ENCODE data around the gene IGF1R.

IGF1R gene

GRCh38 chr15:98946301-98947255, 298.2 kb downstream of the IGF1R start:
- DNase-seq (no peak), ATAC-seq (replicated peaks) (no peak)
- Mint-ChIP-seq H3K4me1 (no peaks in the 10 kb centered on the region), H3K4me3 (no peak overlapping the region), H3K27ac (no peak overlapping the region), H3K9me3 (no peaks in the 10 kb centered on the region), H3K36me3 (peaks cover 22 to 28% of the 10 kb centered on the region in 2 donors), H3K27me3 (no peaks in the 10 kb centered on the region)

DNA sequence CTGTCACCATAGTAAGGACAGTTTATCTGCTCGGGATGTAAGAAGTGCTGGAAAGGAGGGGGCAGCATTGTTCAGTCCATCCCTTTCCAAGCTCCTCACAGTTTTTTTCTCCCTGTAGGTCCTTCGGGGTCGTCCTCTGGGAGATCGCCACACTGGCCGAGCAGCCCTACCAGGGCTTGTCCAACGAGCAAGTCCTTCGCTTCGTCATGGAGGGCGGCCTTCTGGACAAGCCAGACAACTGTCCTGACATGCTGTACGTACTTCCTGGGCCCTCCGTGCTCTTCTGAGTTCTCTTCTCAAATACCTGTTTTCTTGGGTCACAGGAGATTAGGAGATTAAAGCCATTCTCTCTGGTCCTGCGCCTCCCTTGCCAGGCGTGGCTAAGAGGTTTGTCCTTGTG, 300.1 kb downstream of the IGF1R start:
- Mint-ChIP-seq H3K27me3 (no peaks in the 10 kb centered on the region), H3K27ac (no peak overlapping the region), H3K4me1 (peaks cover 8 to 13% of the 10 kb centered on the region in 2 donors), H3K36me3 (peaks cover 17 to 27% of the 10 kb centered on the region in 2 donors), H3K9me3 (no peaks in the 10 kb centered on the region), H3K4me3 (no peak overlapping the region)
- DNase-seq (no peak), ATAC-seq (replicated peaks) (no peak)

- Mint-ChIP-seq H3K4me1 (peaks cover 8 to 13% of the 10 kb centered on the region in 2 donors), H3K27me3 (no peaks in the 10 kb centered on the region), H3K36me3 (peaks cover 16 to 27% of the 10 kb centered on the region in 2 donors), H3K4me3 (no peak overlapping the region), H3K9me3 (no peaks in the 10 kb centered on the region), H3K27ac (no peak overlapping the region)
- no peak for ATAC-seq (replicated peaks)
- no peak for DNase-seq
These were observed 300.6 kb downstream of the IGF1R start for GRCh38 chr15:98948941-98949340.

- Mint-ChIP-seq H3K4me3 (no peak overlapping the region), H3K27ac (no peak overlapping the region), H3K36me3 (peaks cover 16 to 27% of the 10 kb centered on the region in 2 donors)
These were observed 301.3 kb downstream of the IGF1R start for GRCh38 chr15:98949624-98950023.

GRCh38 chr15:98950248-98950647, 301.9 kb downstream of the IGF1R start:
- peaks cover 12 to 27% of the 10 kb centered on the region in 2 donors for H3K36me3 Mint-ChIP-seq
- no peaks in the 10 kb centered on the region for H3K9me3 Mint-ChIP-seq
- peak overlapping the region; percentile 20 for H3K27ac Mint-ChIP-seq
- ATAC-seq (replicated peaks) = no peak
- peaks cover 8 to 13% of the 10 kb centered on the region in 2 donors for H3K4me1 Mint-ChIP-seq
- no peaks in the 10 kb centered on the region for H3K27me3 Mint-ChIP-seq
- no peak for DNase-seq
- H3K4me3 Mint-ChIP-seq = no peak overlapping the region

More at GRCh38 chr15:98949624-98950023, 301.3 kb downstream of the IGF1R start:
- Mint-ChIP-seq H3K4me1 (peaks cover 8 to 13% of the 10 kb centered on the region in 2 donors), H3K9me3 (no peaks in the 10 kb centered on the region), H3K27me3 (no peaks in the 10 kb centered on the region)
- DNase-seq = no peak
- no peak for ATAC-seq (replicated peaks)

GRCh38 chr15:98951004-98951403, 302.7 kb downstream of the IGF1R start:
- Mint-ChIP-seq H3K9me3 (no peaks in the 10 kb centered on the region), H3K4me3 (no peak overlapping the region), H3K27ac (peak overlapping the region; percentile 37), H3K27me3 (no peaks in the 10 kb centered on the region), H3K4me1 (peaks cover 8 to 13% of the 10 kb centered on the region in 2 donors), H3K36me3 (peaks cover 11 to 24% of the 10 kb centered on the region in 2 donors)
- DNase-seq (no peak), ATAC-seq (replicated peaks) (no peak)

DNA sequence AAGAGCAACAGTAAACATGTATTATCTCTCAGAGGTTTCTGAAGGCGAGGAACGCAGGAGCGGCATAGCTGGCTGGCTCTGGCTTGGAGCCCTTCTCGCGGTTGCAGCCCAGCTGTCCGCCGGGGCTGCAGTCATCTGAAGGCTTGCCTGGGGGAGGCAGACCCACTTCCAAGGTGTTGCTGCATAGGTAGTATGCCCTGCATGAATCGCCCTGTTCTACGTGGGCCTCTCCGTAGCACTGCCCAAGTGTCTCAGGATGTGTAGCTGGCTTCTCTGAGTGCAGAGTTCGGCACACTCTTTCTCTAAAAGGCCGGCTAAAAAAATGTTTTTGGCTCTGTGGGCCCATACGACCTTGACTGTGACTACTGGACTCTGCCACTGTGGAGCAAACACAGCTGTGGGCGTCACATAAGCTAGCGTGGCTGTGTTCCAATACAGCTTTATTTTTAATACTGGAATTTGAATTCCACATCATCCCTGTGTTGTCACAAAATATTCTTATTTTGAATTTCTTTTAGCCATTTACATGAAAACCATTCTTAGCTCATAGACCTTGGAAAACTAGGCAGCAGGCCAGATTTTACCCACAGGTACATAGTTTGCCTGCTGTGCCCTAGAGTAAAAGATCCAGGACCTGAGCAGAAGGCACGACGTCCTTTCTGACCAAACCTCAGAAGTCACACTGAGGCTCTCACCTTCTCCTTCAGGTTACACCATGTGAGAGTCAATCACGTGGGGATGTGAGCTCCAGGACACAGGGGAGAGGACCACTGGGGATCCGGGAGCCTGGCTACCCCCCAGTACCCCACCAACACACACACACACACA, 303.4 kb downstream of the IGF1R start:
- no peak overlapping the region for H3K27ac Mint-ChIP-seq
- DNase-seq (no peak), ATAC-seq (replicated peaks) (no peak)
- peaks cover 8 to 13% of the 10 kb centered on the region in 2 donors for H3K4me1 Mint-ChIP-seq
- no peaks in the 10 kb centered on the region for H3K9me3 Mint-ChIP-seq
- H3K4me3 Mint-ChIP-seq = no peak overlapping the region
- H3K36me3 Mint-ChIP-seq = peaks cover 11 to 28% of the 10 kb centered on the region in 2 donors
- no peaks in the 10 kb centered on the region for H3K27me3 Mint-ChIP-seq

GRCh38 chr15:98952381-98952803, 304.1 kb downstream of the IGF1R start:
- ATAC-seq (replicated peaks) = peak; percentile 89 to 92
- no peak overlapping the region for H3K27ac Mint-ChIP-seq

GRCh38 chr15:98953000-98953787, 304.9 kb downstream of the IGF1R start:
- H3K27me3 Mint-ChIP-seq = no peaks in the 10 kb centered on the region
- H3K9me3 Mint-ChIP-seq = no peaks in the 10 kb centered on the region
- DNase-seq (no peak), ATAC-seq (replicated peaks) (peak; percentile 15 to 33)
- peaks cover 8 to 13% of the 10 kb centered on the region in 2 donors for H3K4me1 Mint-ChIP-seq
- H3K27ac Mint-ChIP-seq = peak overlapping the region; percentile 73
- H3K36me3 Mint-ChIP-seq = peaks cover 16 to 37% of the 10 kb centered on the region in 2 donors
- H3K4me3 Mint-ChIP-seq = no peak overlapping the region

More at GRCh38 chr15:98952381-98952803, 304.1 kb downstream of the IGF1R start:
- no peaks in the 10 kb centered on the region for H3K27me3 Mint-ChIP-seq
- H3K4me1 Mint-ChIP-seq = peaks cover 8 to 13% of the 10 kb centered on the region in 2 donors
- no peak overlapping the region for H3K4me3 Mint-ChIP-seq
- peak; percentile 3 for DNase-seq
- no peaks in the 10 kb centered on the region for H3K9me3 Mint-ChIP-seq
- peaks cover 11 to 31% of the 10 kb centered on the region in 2 donors for H3K36me3 Mint-ChIP-seq

DNA sequence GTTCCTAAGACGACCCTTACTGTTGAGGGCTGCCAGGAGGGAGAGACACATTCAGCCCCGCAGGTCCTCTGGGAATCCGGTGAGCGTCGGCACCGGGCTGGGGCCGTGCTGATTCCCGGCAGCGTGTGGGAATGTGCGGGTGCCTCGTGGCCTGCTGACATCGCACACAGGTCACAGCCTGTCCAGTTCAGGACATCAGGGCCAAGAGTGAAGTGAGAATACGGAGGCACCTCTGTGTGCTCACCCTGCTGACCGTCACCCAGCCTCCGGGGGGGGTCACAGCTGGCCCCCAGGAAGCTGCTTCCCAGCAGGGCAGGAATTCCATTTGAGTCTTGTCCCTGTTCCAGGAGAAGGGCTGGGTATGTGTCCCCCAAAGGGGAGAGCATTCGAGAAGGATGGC, 305.6 kb downstream of the IGF1R start:
- Mint-ChIP-seq H3K9me3 (no peaks in the 10 kb centered on the region), H3K4me1 (peaks cover 8 to 13% of the 10 kb centered on the region in 2 donors), H3K4me3 (no peak overlapping the region), H3K27ac (no peak overlapping the region), H3K36me3 (peaks cover 15 to 37% of the 10 kb centered on the region in 2 donors), H3K27me3 (no peaks in the 10 kb centered on the region)
- DNase-seq (no peak), ATAC-seq (replicated peaks) (no peak)

DNA sequence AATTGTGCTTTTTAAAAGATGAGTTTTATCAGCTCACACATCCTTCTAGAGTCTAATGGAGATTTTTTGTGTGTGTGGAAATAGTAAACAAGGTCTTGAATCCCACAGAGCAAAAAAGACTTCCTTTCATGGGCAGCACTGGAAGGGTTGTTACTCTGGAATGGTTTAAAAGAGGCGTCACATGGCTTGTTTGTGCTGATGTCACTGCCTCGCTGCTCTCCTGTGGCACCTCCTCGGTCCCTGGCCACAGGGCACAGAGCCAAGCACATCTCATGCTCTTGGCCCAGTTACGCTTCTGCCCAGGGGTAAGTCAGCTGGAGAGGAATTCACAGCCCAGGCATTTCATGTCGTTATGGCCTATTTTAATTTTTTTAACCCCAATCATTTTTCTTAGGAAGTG, 306.1 kb downstream of the IGF1R start:
- Mint-ChIP-seq H3K4me3 (no peak overlapping the region), H3K36me3 (peaks cover 12 to 36% of the 10 kb centered on the region in 2 donors), H3K27ac (no peak overlapping the region), H3K27me3 (no peaks in the 10 kb centered on the region), H3K4me1 (peaks cover 8 to 13% of the 10 kb centered on the region in 2 donors), H3K9me3 (no peaks in the 10 kb centered on the region)
- DNase-seq (no peak), ATAC-seq (replicated peaks) (no peak)

DNA sequence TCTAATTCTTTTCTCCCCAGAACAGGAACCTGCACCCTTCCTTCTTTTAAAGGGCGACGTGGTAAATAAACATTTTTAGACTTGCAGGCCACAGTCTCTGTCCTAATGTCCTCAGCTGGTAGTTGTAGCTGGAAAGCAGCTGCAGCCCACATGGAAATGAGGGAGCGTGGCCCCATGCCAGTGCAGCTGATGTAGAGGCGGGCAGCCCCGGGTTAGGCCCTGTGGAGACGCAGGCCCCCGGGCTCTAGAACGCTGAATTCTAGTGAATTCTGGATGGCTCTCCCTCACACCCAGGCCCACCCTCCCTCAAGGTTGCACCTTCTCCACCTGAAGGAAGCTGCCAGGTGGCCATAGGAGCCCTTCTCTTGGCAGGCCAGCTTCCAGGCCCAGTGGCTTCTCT, 307.0 kb downstream of the IGF1R start:
- no peak for ATAC-seq (replicated peaks)
- Mint-ChIP-seq H3K4me3 (no peak overlapping the region), H3K36me3 (peaks cover 15 to 35% of the 10 kb centered on the region in 2 donors), H3K27me3 (no peaks in the 10 kb centered on the region), H3K4me1 (peaks cover 8 to 13% of the 10 kb centered on the region in 2 donors), H3K27ac (no peak overlapping the region), H3K9me3 (no peaks in the 10 kb centered on the region)
- no peak for DNase-seq

- no peaks in the 10 kb centered on the region for H3K9me3 Mint-ChIP-seq
- no peak for ATAC-seq (replicated peaks)
- no peak overlapping the region for H3K27ac Mint-ChIP-seq
- H3K4me1 Mint-ChIP-seq = peaks cover 8 to 13% of the 10 kb centered on the region in 2 donors
- no peak overlapping the region for H3K4me3 Mint-ChIP-seq
- no peaks in the 10 kb centered on the region for H3K27me3 Mint-ChIP-seq
- no peak for DNase-seq
- H3K36me3 Mint-ChIP-seq = peaks cover 20 to 37% of the 10 kb centered on the region in 2 donors
These were observed 307.8 kb downstream of the IGF1R start for GRCh38 chr15:98955961-98956723.

Measured in stimulated activated naive B cell treated with anti-CD40 and anti-IgM and Interleukin-4, amounts not matched to agents 10 μg/mL and 1 μg/mL and 100 μg/mL, for 72 hours (primary cell).